ENCODE data around the gene MARCHF2. TPM values are rescaled to one million over a fixed set of nuclear protein-coding genes. Genes with fewer than 3 reads are reported as not detected.
A peak's percentile ranks its signal among the peaks of the same experiment; 100 is the strongest.

MARCHF2 gene
- total RNA-seq, 1 donor from 2014 or later, result 21.3 TPM

DNA sequence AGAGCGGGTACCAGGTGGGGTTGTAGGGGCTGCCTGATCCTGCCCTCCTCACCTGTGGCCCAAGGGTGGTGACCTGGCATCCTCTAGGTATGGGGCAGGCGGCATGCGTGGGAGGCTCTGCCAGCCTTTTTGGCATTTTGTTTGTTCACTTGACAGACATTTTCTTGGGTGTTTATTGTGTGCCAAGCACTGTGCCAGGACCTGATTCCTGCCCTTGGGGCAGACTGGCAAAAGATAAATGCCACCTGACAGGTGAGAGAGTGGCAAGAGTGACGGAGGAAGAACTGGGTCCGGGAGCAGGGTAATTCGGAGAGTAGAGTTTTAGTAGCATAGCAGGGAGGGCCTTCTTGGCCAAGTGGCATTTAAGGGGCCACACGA is 16.9 kb upstream of the MARCHF2 start:
- no peak for DNase-seq (ENCODE audit: low spot score, unreplicated experiment)
- Mint-ChIP-seq H3K27ac (peak overlapping the region; percentile 88), H3K36me3 (ENCODE audit: insufficient read depth) (peaks cover 7% of the 10 kb centered on the region), H3K27me3 (no peaks in the 10 kb centered on the region), H3K4me1 (ENCODE audit: low read depth) (peaks cover 23% of the 10 kb centered on the region), H3K9me3 (ENCODE audit: low read depth) (no peaks in the 10 kb centered on the region), H3K4me3 (ENCODE audit: low read depth) (no peak overlapping the region)
- TF ChIP-seq, protein P1, sequence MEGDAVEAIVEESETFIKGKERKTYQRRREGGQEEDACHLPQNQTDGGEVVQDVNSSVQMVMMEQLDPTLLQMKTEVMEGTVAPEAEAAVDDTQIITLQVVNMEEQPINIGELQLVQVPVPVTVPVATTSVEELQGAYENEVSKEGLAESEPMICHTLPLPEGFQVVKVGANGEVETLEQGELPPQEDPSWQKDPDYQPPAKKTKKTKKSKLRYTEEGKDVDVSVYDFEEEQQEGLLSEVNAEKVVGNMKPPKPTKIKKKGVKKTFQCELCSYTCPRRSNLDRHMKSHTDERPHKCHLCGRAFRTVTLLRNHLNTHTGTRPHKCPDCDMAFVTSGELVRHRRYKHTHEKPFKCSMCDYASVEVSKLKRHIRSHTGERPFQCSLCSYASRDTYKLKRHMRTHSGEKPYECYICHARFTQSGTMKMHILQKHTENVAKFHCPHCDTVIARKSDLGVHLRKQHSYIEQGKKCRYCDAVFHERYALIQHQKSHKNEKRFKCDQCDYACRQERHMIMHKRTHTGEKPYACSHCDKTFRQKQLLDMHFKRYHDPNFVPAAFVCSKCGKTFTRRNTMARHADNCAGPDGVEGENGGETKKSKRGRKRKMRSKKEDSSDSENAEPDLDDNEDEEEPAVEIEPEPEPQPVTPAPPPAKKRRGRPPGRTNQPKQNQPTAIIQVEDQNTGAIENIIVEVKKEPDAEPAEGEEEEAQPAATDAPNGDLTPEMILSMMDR (IDR thresholded peaks at IDR 0.05; ENCODE audit: unreplicated experiment), result no peak

DNA sequence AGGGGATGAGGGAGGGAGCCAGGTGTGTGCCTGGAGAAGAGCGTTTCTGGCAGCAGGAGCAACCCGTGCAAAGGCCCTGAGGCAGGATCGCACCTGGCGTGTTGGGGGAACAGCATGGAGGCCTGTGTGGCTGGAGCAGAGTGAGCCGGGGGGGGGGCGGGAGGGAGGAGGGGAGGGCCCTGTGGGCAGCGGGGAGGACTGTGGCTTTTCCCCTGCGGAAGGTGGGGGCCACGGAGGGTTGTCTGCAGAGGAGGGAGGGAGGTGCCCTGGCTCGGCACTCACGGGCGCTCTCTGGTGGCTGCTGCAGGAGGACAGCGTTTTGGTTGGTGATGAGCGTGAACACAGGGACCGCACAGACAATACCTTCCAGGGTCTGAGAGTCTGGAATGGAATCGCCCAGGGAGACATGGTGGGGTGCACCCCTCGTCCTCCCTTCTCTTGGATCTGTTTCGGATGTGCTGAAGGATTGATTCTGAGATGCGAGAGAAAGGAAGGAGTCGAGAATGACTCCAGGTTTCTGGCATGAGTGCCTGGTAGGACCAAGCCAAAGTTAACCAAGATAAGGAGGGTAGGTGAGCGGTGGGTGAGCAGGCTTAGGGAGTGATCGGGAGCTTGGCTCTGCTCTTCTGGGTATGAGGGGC is 16.4 kb upstream of the MARCHF2 start:
- no peaks in the 10 kb centered on the region for H3K9me3 Mint-ChIP-seq (ENCODE audit: low read depth)
- TF ChIP-seq, protein P1 (IDR thresholded peaks at IDR 0.05; ENCODE audit: unreplicated experiment), result peak; percentile 54
- peaks cover 21% of the 10 kb centered on the region for H3K4me1 Mint-ChIP-seq (ENCODE audit: low read depth)
- no peak for DNase-seq (ENCODE audit: low spot score, unreplicated experiment)
- H3K36me3 Mint-ChIP-seq (ENCODE audit: insufficient read depth), result peaks cover 7% of the 10 kb centered on the region
- H3K27ac Mint-ChIP-seq, result peak overlapping the region; percentile 88
- no peaks in the 10 kb centered on the region for H3K27me3 Mint-ChIP-seq
- no peak overlapping the region for H3K4me3 Mint-ChIP-seq (ENCODE audit: low read depth)

DNA sequence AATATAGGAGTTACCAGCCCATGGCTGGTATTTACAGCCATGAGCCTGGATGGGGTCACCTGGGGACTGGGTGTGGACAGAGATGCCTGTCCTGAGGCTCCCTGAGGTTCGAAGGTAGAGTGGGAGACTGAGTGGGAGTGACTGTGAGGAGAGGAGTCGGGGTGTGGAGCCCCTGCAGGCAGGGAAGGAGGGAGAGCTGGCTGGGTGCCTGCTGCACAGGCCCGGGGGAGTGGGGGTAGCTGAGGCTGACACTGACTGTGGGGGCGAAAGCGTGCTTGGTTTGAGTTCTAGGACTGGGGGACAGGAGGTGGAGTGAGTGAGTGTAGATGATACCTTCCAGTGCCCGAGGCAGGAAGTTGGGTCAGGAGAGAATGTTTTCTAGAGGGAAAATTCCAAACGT is 15.8 kb upstream of the MARCHF2 start:
- Mint-ChIP-seq H3K9me3 (ENCODE audit: low read depth) (no peaks in the 10 kb centered on the region), H3K27me3 (no peaks in the 10 kb centered on the region), H3K27ac (peak overlapping the region; percentile 71), H3K36me3 (ENCODE audit: insufficient read depth) (peaks cover 11% of the 10 kb centered on the region), H3K4me3 (ENCODE audit: low read depth) (no peak overlapping the region), H3K4me1 (ENCODE audit: low read depth) (peaks cover 17% of the 10 kb centered on the region)
- TF ChIP-seq, protein P1 (IDR thresholded peaks at IDR 0.05; ENCODE audit: unreplicated experiment), result no peak
- no peak for DNase-seq (ENCODE audit: low spot score, unreplicated experiment)

DNA sequence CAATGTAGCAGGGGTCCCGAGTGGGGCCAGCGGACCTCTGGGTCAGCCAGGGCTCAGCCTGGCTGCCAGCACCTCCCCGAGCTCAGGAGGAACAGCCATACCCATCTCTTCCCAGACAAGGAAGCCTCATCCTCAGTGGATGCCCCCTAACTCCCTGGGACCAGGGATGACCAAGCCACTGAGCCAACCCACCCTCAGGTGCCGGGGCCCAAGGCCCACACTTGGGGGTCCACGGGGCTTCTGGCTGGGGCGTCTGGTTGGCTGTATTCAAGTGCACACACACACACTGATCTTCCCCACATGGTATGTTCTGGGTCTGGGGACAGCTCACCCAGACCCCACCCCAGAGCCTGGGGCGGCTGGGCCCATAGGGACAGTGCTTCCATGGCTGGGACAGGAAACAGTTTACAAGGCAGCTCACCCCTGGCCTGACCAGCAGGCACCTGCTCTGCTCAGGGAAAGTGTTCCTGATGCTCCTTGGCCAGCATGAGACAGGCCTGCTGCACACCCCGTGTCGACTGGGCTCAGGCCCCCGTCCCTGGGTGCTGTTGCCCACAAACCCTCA is 15.3 kb upstream of the MARCHF2 start:
- Mint-ChIP-seq H3K9me3 (ENCODE audit: low read depth) (no peaks in the 10 kb centered on the region), H3K27ac (no peak overlapping the region), H3K27me3 (no peaks in the 10 kb centered on the region), H3K4me1 (ENCODE audit: low read depth) (peaks cover 17% of the 10 kb centered on the region), H3K4me3 (ENCODE audit: low read depth) (no peak overlapping the region), H3K36me3 (ENCODE audit: insufficient read depth) (peaks cover 11% of the 10 kb centered on the region)
- TF ChIP-seq, protein P1 (IDR thresholded peaks at IDR 0.05; ENCODE audit: unreplicated experiment), result no peak
- DNase-seq (ENCODE audit: low spot score, unreplicated experiment), result no peak

DNA sequence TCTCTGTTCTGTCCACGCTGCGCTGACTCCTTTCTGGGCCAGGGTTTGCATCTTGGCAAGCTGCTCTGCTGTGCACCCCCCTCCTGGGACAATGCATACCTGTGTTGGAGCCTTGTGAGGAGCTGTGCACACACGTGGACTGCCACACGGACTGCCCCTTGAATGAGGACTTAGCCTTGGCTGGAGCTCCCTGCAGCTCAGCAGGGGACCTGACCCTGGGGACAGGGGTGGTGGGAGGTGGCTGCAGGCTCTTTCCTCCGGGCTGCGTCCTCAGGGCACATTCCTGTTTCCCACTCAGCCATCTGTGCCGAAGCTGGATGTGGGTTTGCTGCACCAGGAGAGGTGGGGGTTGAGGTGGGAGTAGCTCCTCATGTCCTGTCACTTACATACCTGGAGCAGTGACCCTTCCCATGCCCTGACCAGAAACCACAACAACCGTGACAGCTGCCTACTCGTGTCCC is 14.8 kb upstream of the MARCHF2 start:
- Mint-ChIP-seq H3K27me3 (no peaks in the 10 kb centered on the region), H3K9me3 (ENCODE audit: low read depth) (no peaks in the 10 kb centered on the region), H3K36me3 (ENCODE audit: insufficient read depth) (peaks cover 10% of the 10 kb centered on the region), H3K4me3 (ENCODE audit: low read depth) (no peak overlapping the region), H3K4me1 (ENCODE audit: low read depth) (peaks cover 14% of the 10 kb centered on the region), H3K27ac (peak overlapping the region; percentile 29)
- DNase-seq (ENCODE audit: low spot score, unreplicated experiment), result no peak
- TF ChIP-seq, protein P1 (IDR thresholded peaks at IDR 0.05; ENCODE audit: unreplicated experiment), result no peak

Data from progenitor cell of endocrine pancreas (in vitro differentiated cells).